GM18520 (cell line): ENCODE results near the gene ESYT2.
A peak's percentile ranks its signal among the peaks of the same experiment; 100 is the strongest.

ENCODE experiments used
- ATAC-seq: cut with Tn5 transposase; IDR thresholded peaks from one replicate; pipeline ENCODE4 v1.9.1; 2021; ENCODE audit not compliant: unreplicated experiment

The ESYT2 gene

DNA sequence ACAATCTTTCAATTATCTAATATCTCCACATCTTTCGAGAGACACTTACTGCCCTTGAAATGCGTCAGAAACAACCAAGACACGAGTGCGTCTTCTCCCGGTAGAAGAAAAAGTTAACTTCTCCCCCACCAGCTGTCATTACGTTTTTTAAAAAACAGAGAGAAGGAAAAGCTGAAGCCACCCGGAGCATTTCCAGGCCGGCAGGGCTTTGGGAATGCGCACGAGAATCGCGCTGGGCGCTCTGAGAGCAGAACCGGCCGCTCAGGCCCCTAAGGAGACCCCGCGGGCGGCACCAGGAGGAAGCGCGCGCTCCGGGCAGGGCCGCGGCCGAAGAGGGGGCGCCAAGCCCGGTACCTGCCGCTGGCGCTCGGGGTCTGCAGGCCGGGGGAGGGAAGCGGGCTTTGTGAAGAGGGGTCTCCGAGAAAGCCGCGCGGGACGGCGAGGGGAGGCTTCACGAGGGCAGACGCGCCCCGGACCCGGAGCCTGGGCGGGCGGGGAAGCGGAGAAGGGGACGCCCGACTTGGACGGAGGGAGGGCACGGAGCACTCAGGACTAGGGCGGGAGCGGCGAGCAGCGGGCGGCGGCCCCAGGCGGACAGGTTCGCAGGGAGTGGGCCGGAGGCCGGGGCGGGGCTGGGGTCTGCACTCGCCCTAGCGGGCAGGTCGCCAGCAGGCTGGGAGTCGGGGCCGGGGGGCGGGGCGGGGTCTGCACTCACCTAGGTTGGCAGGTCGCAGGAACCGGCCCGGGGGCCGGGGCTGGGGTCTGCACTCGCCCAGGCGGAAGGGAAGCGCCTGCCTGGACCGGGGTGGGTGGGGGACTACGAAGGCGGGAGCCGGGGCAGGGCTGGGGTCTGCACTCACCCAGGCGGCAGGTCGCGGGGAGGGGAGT lies 932 bp downstream of the ESYT2 start:
- ATAC-seq: no peak

DNA sequence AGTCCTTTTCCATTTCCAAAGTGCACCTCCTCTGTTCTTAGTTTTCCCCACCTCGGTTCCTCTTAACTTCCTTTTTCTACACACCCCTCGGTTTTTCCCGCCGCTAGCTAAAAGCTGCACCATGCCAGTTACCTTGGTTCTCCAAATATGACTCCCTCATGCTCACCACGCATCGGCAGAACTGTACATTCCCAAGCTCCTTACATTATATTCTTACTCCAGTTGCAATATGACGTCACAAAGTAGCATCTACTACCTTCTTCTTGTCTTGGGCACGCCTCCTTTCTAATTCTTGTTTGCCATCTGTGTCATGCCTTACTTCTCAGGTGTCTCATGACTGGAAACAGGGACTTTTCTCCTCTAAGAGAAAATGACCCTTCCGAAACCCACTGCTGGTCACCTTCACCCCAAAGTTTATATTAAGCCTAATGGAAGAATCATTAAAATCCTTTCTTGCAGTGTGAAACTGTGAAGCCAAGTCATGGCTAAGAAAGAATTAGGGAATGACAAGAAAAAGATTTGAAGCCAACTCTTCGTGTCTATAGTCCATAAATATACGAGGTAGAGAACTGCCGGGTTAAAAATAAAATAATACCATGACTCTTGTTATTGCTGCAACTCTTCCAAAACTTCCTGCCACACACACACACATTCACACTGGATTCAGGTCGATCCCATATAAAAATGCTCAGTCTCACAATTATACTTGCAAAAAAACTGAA lies 1.7 kb downstream of the ESYT2 start:
- no peak for ATAC-seq

DNA sequence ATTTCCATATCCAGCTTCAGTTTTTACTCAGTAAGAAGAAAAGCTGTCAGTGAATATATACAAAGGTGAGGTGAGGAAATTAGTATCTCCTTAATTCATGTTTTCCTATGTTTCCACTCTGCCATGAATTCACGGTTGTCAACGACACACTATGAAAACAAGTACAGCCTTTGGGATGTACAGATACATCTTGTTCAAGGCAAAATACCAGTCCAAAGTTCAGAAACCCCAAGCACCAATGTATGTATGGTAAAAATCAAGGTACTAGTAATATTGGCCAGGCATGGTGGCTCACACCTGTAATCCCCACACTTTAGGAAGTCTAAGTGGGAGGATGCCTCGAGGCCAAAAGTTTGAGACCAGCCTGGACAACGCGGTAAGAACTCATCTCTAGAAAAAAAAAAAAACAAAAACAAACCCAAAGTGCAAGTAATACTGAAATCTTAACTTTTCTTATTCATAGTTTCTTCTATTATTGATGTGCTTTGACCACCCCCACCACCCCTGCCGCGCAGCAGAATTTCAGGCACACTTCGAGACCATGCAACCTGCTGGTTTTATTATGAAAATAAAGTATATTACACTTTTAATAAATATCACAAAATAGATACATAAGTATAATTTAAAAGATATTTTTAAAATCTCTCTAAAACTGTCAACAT lies 3.5 kb downstream of the ESYT2 start:
- ATAC-seq: no peak

DNA sequence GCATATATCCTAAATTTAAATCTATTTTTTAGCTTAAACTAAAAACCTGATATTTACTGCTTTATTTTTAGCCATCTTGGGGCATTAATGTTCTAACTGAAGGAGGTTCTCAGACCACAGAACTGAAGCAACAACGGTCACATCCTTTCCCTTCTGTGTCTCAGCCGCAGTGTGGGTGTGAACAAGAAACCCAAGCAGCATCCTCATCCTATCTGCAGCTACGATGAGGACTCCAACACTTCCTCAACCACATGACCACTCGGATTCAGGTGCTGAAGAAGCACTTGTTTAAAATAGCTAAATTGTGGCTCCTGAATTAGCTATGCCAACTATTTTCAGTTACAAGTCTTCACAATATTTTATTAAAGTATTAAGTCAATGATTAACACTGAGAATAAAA lies 5.3 kb downstream of the ESYT2 start:
- ATAC-seq: peak; percentile 74

DNA sequence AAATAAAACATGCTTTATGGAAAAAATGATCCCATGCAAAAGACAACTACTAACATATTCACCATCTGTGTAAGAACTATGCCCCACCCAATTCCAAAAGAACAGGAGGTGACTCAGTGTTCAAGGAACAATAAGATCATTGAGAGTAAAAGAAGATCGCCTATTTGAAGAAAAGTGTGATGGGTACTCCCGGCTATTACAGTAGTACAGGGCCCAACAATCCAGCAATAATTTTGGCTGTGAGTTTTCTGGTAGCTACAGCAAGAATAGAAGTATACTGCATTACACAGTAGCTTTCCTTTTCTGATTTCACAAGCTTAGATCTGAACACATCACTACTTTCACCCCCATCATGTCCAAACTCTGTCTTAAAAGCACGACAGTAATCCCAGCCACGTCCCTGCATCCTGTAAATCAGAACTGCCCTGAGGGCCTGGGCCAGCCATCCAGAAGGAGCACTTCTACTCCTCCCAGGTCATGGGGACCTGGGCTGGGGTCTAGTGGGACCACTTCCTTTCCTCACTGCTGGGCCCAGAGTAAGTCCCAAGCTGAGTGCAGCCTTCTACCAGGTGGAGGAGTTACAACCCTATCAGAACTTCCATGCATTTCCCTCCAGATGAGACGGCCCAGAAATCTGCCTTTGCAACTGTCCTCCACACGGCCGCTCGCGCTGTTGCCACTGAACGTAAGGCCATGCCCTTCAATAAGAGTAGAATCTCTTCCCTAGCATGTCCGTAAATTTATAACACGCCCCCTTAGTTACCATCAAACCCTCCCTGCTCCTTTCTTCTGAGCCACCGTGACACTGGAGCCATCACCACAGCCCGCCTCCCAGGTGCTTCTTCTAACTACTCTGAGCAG lies 7.9 kb downstream of the ESYT2 start:
- no peak for ATAC-seq

DNA sequence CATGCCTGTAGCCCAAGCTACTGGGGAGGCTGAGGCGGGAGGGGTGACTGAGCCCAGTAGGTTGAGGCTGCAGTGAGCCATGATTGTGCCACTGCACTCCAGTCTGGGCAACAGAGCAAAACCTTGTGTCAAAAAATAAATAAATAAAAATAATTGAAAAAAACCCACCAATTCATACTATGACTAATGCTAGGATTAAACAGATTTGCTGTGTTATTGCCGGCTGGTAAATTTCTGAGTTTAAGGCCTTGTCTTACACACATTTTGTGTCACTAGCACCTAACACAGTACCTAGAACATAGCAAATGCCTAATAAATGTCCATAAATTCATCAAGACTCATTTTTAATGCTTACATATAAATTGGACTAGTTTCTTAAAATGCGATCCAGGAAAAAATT lies 8.7 kb downstream of the ESYT2 start:
- ATAC-seq: no peak

DNA sequence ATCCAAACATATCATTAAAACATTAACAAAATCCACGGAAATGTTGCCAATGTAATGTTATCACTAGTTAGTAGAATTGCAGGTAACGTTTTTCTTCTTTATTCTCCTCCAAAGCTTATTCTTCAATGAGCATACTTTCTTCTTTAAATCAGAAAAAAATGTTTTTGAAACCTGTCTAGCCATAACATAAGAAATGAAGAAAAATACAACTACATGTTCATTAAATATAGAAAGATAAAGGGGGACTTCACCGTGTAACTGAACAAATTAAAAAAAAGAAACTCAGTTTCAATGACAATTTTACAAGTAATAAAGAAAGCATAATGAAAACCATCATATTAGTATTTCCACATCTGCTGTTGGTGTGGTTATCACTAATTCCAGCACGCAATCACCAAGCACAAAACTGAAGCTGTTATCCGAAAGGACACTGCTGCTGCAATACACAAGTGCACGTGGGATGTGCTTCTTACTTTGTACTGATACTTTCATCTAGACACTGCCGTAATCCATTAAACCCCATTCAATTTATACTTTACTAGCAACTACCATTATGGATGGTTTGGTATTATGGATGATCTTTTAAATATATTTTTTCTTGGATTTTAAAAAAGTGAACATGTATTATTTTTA lies 9.6 kb downstream of the ESYT2 start:
- no peak for ATAC-seq

DNA sequence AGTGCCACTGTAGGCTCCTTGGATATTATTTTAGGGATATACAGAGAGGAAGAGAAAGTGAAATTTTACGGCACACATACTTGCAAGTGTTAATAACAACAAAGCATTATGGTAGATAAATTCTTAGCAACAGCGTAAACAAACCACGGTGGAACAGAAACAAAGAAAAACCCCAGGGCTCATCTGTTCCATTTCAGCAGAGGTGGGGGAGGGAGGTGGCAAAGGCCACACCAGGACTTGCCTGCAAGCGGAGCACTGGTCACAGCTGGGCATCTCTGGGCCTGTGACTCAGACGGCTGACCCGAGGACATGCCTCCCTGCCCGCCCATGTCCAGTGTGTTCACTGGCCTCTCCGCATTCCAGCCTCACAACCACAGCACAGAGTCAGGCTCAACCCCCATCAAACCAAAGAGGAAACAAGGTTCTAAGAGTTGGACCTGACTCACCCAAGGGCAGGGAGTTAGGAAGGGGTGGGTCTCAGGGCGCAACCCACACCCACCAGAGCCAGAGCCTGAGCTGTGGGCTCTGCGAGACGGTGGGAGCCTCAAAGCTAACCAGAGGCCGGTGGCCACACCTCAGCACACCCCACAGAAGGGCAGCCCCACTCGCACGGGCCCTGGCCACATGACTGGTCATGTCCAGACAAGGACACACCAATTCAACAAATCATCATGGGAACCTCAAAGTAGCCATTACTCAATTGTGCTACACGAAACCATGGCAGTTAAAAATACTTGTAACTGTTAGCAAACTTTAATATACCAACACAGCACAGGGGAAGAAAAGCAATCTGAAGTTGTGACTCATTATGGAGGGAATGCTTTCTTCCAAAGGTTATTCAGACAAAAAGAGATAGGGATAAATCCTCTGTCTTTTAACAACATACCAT lies 10.7 kb downstream of the ESYT2 start:
- peak; percentile 80 for ATAC-seq

DNA sequence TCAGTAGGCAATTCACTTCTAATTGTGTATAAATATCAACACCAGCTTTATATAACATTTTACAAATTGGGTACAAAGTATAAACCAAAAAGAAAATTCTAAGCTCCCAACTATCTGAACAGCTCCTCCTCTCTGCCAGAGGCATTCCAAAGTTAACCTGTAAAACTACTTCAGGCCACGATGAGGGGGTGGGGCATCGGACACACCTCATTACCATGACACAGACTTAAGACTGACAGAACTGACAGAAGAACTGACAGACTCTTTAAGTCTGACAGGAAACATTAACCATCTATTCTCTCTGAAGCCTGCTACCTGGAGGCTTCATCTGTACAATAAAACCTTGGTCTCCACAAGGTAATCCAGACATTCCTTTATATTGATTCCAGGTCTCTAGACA lies 12.3 kb downstream of the ESYT2 start:
- no peak for ATAC-seq

DNA sequence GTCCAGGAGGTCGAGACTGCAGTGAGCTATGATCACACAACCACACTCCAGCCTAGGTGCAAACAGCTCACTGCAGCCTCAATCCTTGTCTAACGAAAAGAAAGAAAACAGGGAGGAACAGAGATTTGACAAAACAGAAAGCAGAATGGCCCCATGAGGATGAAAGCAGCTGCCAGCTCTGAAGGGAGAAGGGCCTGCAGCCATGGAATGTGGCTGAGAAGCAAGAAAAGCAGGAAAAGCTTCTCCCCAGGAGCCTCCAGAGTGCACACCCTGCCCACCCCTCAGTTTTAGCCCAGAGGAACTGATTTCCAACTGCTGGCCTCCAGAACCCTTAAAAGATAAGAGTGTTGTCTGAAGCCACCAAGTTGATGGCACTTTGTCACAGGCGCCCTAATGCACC lies 13.0 kb downstream of the ESYT2 start:
- ATAC-seq: no peak

DNA sequence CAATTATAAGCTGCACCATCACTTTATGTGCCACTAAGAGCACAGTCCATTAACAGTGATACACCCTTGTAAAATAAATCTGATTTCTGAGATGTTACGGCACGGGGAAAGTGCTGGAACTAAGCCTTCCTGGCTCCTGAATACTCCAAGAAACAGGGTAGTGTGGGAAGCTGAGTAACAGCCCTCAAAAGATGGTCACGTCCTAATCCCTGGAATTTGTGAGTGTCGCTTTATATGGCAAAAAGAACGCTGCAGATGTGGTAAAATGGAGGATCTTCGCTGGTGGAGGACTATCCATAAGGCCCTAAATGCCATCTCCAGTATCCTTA lies 13.5 kb downstream of the ESYT2 start:
- no peak for ATAC-seq

DNA sequence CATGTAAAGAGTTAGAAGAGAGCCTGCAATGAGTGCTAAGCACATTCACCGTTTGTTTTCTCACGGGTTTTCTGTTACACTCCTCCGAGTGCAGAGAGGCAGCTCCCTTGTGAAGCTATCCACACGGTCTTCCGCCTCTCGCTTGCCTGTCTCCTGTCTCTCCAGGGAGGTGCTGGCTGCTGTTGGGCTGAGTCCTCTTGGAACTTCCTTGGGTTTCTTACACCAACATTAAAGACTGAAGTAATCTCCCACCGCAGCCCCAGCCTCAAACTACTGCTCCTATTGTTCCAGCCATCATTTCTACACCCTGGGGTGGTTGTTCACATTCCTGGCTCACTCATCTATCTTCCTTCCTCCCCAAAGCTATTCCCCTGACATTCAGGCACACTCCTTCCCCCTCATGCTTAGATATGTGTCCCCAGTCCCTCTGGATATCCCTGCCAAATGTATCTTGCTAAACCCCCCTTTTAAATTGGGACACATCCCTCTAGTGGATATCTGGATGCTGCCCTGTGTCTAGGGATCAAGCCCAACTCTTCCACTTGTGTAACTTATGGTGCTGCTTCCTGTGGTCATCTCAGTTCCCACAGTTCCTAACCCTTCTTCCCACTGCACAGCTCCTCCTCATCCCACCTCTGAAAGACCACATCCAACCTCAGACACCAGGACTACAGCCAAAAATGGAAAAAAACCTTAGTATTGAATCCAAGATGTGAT lies 14.1 kb downstream of the ESYT2 start:
- no peak for ATAC-seq

DNA sequence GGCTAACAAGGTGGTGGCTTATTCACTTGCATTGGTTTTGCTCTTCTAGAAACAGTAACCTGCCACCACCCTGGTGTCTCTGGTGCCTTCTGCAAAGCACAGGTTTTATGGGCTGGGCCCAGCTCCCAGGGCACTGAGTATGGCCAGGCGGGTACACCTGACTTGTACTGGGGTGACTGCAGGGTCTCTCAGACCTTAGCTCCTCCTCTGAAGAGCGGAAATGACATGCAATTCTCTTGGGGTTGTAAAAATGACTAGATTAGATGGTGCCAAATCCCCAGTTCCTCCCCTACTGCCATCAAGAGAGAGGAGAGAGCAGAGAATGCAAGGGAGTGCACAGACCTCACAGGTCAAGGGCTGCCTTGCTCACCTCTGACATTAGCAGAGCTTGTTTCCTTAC lies 14.7 kb downstream of the ESYT2 start:
- ATAC-seq: no peak

DNA sequence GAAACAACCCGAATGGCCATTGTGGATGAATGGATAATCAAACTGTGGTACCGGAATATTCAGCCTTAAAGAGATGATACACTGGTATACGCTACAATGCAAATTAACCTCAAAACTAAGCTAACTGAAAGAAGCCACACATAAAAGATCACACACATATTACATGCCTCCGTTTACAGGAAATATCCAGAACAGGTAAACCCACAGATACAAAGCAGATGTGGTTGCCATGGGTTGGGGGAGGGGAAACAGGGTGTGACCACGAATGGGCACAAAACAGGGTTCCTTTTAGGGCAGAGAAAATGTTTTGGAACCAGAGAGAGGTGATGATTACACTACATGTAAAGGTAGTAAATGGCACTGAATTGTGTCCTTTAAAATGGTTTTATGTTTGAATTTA lies 16.6 kb downstream of the ESYT2 start:
- no peak for ATAC-seq

DNA sequence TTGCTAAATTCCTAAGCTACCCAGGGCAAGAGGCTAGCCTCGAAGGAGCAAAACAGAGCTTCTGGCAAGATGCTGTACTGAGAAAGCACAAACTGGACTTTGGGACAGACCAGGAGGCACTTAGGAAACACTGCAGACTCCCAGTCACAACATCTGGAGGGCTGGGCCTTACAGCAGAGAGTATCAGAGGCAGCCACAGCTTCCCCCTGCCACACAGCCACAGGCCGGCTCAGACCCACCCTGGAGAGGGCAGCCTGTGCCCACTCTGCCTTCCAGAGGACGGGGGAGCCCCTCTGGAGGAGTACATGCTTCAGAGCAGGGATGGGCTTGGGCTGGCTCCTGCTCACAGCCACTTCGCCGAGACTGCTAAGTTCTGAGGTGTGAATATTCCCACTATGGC lies 17.4 kb downstream of the ESYT2 start:
- ATAC-seq: no peak

DNA sequence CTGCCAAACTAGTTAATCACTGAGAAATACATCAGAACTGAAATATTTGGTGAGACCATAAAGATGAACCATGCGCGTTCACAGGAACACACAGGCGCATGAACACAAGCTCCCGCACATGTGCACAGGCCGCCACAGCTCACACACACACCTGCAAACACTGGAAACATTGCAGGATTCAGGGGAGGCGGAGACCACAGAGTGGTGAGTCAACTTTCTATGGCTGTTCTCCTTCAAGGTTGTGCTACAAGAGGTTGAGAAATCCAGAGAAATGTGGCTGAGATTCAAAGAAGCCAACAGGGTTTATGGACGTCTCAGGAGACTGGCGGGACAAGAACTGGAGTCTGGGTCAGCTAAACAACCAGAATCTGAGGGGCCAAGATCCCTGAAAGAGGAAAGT lies 17.8 kb downstream of the ESYT2 start:
- ATAC-seq: no peak

DNA sequence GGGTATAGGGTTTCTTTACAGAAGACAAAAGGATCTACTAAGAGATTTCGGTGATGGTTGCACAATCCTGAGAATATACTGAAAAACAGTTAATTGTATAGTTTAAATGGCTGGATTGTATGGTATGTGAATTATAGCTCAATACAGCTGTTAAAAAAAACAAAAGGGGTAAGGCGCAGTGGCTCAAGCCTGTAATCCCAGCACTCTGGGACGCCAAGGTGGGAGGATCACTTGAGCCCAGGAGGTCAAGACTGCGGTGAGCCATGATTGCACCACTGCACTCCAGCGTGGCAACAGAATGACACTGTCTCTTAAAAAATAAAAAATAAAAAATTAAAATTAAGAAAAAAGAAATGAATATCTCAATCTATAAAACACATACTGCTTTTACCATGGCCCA lies 18.5 kb downstream of the ESYT2 start:
- ATAC-seq: no peak

DNA sequence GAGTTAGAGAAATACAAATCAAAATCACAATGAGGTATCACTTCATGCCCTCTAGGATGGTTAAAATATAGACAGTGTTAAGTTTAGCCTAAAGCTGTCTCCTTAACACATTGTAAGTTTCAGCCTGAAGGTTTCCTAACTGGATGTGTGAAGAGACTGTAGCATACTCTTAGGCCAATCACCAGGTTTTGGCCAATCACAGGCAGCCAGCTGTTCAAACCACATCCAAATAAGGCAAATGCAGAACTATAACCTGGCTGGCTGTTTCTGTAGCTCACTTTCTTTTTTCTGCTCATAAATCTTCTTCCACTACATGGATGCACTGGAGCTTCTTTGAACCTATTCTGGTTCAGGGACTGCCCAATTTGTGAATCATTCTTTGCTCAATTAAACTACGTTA lies 19.7 kb downstream of the ESYT2 start:
- peak; percentile 83 for ATAC-seq

DNA sequence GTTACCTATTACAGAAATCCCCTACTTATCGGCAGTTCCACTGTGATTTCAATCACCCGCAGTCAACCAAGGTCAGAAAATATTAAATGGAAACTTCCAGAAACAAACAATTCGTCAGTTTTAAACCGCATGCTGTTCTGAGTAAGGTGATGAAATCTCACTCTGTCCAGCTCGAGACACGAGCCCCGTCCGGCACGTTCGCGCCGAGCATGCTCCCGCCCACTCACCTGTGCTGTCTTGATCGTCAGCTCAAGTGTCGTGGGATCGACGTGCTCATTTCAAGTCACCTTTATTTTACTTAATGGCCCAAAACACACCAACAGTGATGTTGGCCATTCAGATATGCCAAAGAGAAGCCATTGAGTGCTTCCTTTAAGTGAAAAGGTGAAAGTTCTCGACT lies 21.2 kb downstream of the ESYT2 start:
- ATAC-seq: no peak
